Neural progenitor cell (in vitro differentiated cells): ENCODE data around the gene UBA6.

Source experiments
- CTCF ChIP-seq: fragments of 200-600 bp; sonication (generic); IDR thresholded peaks from 2 replicates; pipeline ENCODE4 v1.5.1; 2017; ENCODE audit warnings: antibody characterized with exemption, mild to moderate bottlenecking
- EZH2 ChIP-seq: fragments of 200-600 bp; sonication (generic); IDR thresholded peaks from 2 replicates; pipeline ENCODE4 v1.6.1; 2017; ENCODE audit warnings: antibody characterized with exemption, mild to moderate bottlenecking, moderate library complexity

- TF ChIP-seq CTCF, result no peak
- TF ChIP-seq EZH2, result no peak
These were observed 125.5 kb downstream of the UBA6 start for GRCh38 chr4:67575232-67576058.
